IMR-90 (cell line): ENCODE measurements around the gene CYFIP1. TPM values are rescaled to one million over a fixed set of nuclear protein-coding genes. Genes with fewer than 3 reads are reported as not detected.

Experiments
- ATAC-seq: fragments of 200-7000 bp; cut with Tn5 transposase; 2 replicates; pipeline ENCODE4 v1.9.1; 2020; ENCODE audit warnings: low read depth, mild to moderate bottlenecking, moderate library complexity
- BruUV-seq: library from RNA; stranded (reverse); fragments of 400-500 nt; replicated peaks from 2 replicates; lab custom pipeline; 2021; lab: Mats Ljungman, UMichigan
- CTCF ChIA-PET: fragments of 300-600 bp; formaldehyde crosslinking; extraction: SDS; loops from one replicate; lab custom pipeline; 2021; ENCODE audit warnings: antibody characterized with exemption; lab: Yijun Ruan, JAX
- POLR2A ChIA-PET: fragments of 300-600 bp; sonication (Branson Sonifier 250); formaldehyde crosslinking; loops from one replicate; lab custom pipeline; 2022; ENCODE audit warnings: antibody characterized with exemption; ENCODE audit not compliant: unreplicated experiment; lab: Charles Lee
- DNase-seq: peaks from one replicate; pipeline ENCODE4 v3.0.0; 2013
- H2AFZ ChIP-seq: replicated peaks from 2 replicates; pipeline ENCODE3; 2013; ENCODE audit warnings: low read length, mild to moderate bottlenecking; ENCODE audit not compliant: poor library complexity
- H2AK5ac ChIP-seq: 2 replicates; pipeline ENCODE4 v1.6.1; 2013; ENCODE audit warnings: low read depth, low read length, inconsistent platforms
- H2AK9ac ChIP-seq: replicated peaks from 2 replicates; pipeline ENCODE3; 2013; ENCODE audit warnings: mild to moderate bottlenecking, low read depth, low read length, moderate library complexity; ENCODE audit not compliant: poor library complexity
- H2BK120ac ChIP-seq: 2 replicates; pipeline ENCODE4 v1.6.1; 2013; ENCODE audit warnings: low read depth, low read length, inconsistent platforms
- H2BK15ac ChIP-seq: 3 replicates; pipeline ENCODE4 v1.6.1; 2013; ENCODE audit warnings: low read depth, low read length, inconsistent platforms
- H2BK20ac ChIP-seq: 2 replicates; pipeline ENCODE4 v1.6.1; 2013; ENCODE audit warnings: low read depth, mild to moderate bottlenecking, inconsistent platforms, low read length, moderate library complexity
- H2BK5ac ChIP-seq: 2 replicates; pipeline ENCODE4 v1.6.1; 2013; ENCODE audit warnings: mild to moderate bottlenecking, low read depth, low read length, inconsistent platforms; ENCODE audit not compliant: poor library complexity, severe bottlenecking
- H3K14ac ChIP-seq: replicated peaks from 2 replicates; pipeline ENCODE4 v1.6.1; 2013; ENCODE audit warnings: low read depth, low read length, inconsistent platforms
- H3K18ac ChIP-seq: 2 replicates; pipeline ENCODE4 v1.6.1; 2013; ENCODE audit warnings: low read depth, low read length, control low read depth
- H3K23ac ChIP-seq: 2 replicates; pipeline ENCODE4 v1.6.1; 2013; ENCODE audit warnings: low read depth, low read length, inconsistent platforms
- H3K27ac ChIP-seq: 2 replicates; pipeline ENCODE4 v1.5.1; 2013; ENCODE audit warnings: mild to moderate bottlenecking, control low read depth, low read length; ENCODE audit not compliant: insufficient read depth
- H3K27me3 ChIP-seq: 2 replicates; pipeline ENCODE4 v1.6.1; 2013; ENCODE audit warnings: low read length; ENCODE audit not compliant: control insufficient read depth, insufficient read depth
- H3K36me3 ChIP-seq: 2 replicates; pipeline ENCODE4 v1.6.1; 2013; ENCODE audit warnings: low read length, mixed read lengths; ENCODE audit not compliant: control insufficient read depth, insufficient read depth
- H3K4ac ChIP-seq: 2 replicates; pipeline ENCODE4 v1.6.1; 2013; ENCODE audit warnings: low read depth, low read length, inconsistent platforms
- H3K4me1 ChIP-seq: 2 replicates; pipeline ENCODE4 v1.6.1; 2013; ENCODE audit warnings: low read length, mixed read lengths; ENCODE audit not compliant: control insufficient read depth, insufficient read depth
- H3K4me2 ChIP-seq: 2 replicates; pipeline ENCODE4 v1.6.1; 2013; ENCODE audit warnings: low read depth, mild to moderate bottlenecking, control low read depth, low read length, moderate library complexity
- H3K4me3 ChIP-seq: 2 replicates; pipeline ENCODE4 v1.5.1; 2013; ENCODE audit warnings: low read depth, mild to moderate bottlenecking, control low read depth, low read length, moderate library complexity; ENCODE audit not compliant: insufficient read depth
- H3K56ac ChIP-seq: 2 replicates; pipeline ENCODE4 v1.6.1; 2013; ENCODE audit warnings: low read length, inconsistent platforms; ENCODE audit not compliant: insufficient read depth; ENCODE audit errors: extremely low read depth
- H3K79me1 ChIP-seq, 2 experiments: 2 replicates each; pipeline ENCODE4 v1.6.1; 2013; ENCODE audit warnings: low read length in 2 of 2, inconsistent platforms in 1 of 2, low read depth in 1 of 2
- H3K9ac ChIP-seq: 2 replicates; pipeline ENCODE4 v1.6.1; 2013; ENCODE audit warnings: low read depth, low read length, control low read depth
- H3K9me1 ChIP-seq: 2 replicates; pipeline ENCODE4 v1.6.1; 2013; ENCODE audit warnings: low read length, inconsistent platforms; ENCODE audit not compliant: insufficient read depth
- H3K9me3 ChIP-seq: 2 replicates; pipeline ENCODE4 v1.6.1; 2013; ENCODE audit warnings: low read length; ENCODE audit not compliant: control insufficient read depth, insufficient read depth
- H4K20me1 ChIP-seq: 2 replicates; pipeline ENCODE4 v1.6.1; 2013; ENCODE audit warnings: low read length, inconsistent platforms; ENCODE audit not compliant: insufficient read depth
- H4K5ac ChIP-seq: 2 replicates; pipeline ENCODE4 v1.6.1; 2013; ENCODE audit warnings: mild to moderate bottlenecking, low read depth, low read length, control low read depth
- H4K8ac ChIP-seq, 2 experiments: 2 replicates each; pipeline ENCODE4 v1.6.1; 2013; ENCODE audit warnings: low read depth in 2 of 2, low read length in 2 of 2, control low read depth in 1 of 2, inconsistent platforms in 1 of 2
- H4K91ac ChIP-seq: 2 replicates; pipeline ENCODE4 v1.6.1; 2013; ENCODE audit warnings: low read depth, low read length, inconsistent platforms; ENCODE audit not compliant: insufficient read depth
- RFX5 ChIP-seq: IDR thresholded peaks from 2 replicates; pipeline ENCODE4 v1.8.0; 2012; ENCODE audit warnings: low read depth, mild to moderate bottlenecking, low read length, moderate library complexity
- WGBS, 2 experiments: methylation state at CpG; one replicate each; pipeline versions ENCODE4 v1.1.5 to v1.1.7; 2013; ENCODE audit warnings: missing lambda C conversion rate in 2 of 2; ENCODE audit not compliant: insufficient read length in 1 of 2; ENCODE audit errors: extremely low coverage in 2 of 2; 5-methylcytosine and 5-hydroxymethylcytosine counted together
- dilution Hi-C: fragments of 300-500 bp; cut with HindIII; formaldehyde crosslinking; loops from one replicate; pipeline ENCODE4 v1.14.3; 2018; ENCODE audit warnings: low sequenced_read_pairs; ENCODE audit not compliant: unreplicated experiment
- in situ Hi-C: fragments of 300-500 bp; cut with MboI; formaldehyde crosslinking; loops from 3 replicates; pipeline ENCODE4 v1.14.3; 2019; ENCODE audit warnings: low sequenced_read_pairs, inconsistent platforms, mixed read lengths
- intact Hi-C: fragments of 100-400 bp; cut with micrococcal nuclease; formaldehyde crosslinking; loops from 2 replicates; pipeline ENCODE4 v1.10.0; 2022
- polyA plus RNA-seq, 3 experiments: library from polyadenylated mRNA; depleted of rRNA; stranded (reverse); fragments of >200 nt; gene quantifications; 2 replicates each; pipeline ENCODE4 v1.2.3, GENCODE V29; 2012; ENCODE audit warnings: low replicate concordance in 1 of 3
- total RNA-seq: library from RNA; depleted of rRNA; stranded (reverse); fragments of >200 nt; gene quantifications from 2 replicates; pipeline ENCODE4 v1.2.3, GENCODE V29; 2012

Gene CYFIP1
- total and polyA plus RNA-seq, 2 of the 4 experiments (the other 2 are of a cell fraction), result 58.4 to 163 TPM

DNA sequence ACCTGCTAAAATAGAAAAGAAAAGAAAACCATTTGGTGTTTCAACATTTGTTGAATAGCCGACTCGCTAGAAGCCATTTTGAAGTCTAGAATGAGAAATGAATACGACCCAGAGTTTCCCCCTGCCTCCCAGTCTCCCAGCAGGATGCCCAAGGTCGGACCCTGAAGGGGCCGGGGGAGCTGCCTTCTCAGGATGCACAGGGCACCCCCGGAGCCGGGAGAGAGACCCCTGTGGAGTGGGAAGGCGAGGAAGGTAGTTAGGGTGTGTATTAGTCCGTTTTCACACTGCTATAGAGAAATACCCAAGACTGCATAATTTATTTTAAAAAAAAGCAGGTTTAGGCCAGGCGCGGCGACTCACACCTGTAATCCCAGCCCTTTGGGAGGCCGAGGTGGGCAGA is 97.0 kb downstream of the CYFIP1 start:
- Histone ChIP-seq H3K4ac (no peak overlapping the region), H4K8ac (no peak overlapping the region), H3K9ac (no peak overlapping the region), H3K14ac (no peak overlapping the region), H4K20me1 (peaks cover 10% of the 10 kb centered on the region), H3K23ac (no peak overlapping the region), H3K18ac (no peak overlapping the region), H3K4me3 (no peak overlapping the region), H3K9me3 (no peaks in the 10 kb centered on the region), H2BK120ac (no peak overlapping the region), H2BK20ac (no peak overlapping the region), H3K79me1 (peaks cover 10 to 30% of the 10 kb centered on the region in 2 experiments; a peak in 3 of 4 replicates), H4K5ac (no peak overlapping the region), H3K4me1 (peaks cover 7% of the 10 kb centered on the region), H3K27me3 (no peaks in the 10 kb centered on the region), H2AFZ (no peak overlapping the region), H2BK15ac (no peak overlapping the region), H2AK9ac (no peak overlapping the region), H3K9me1 (peaks cover 15% of the 10 kb centered on the region), H3K56ac (no peak overlapping the region), H3K27ac (no peak overlapping the region), H3K36me3 (peaks cover 35% of the 10 kb centered on the region), H3K4me2 (no peak overlapping the region), H2AK5ac (no peak overlapping the region), H4K91ac (no peak overlapping the region), H2BK5ac (no peak overlapping the region)
- CTCF ChIA-PET, result interaction anchor here (0.7 kb wide), 1 partner anchor 115 kb away, joined by 3 read pairs; no protein-coding TSS in a partner anchor
- TF ChIP-seq RFX5, result no peak
- in situ Hi-C loops, result no loop called here
- POLR2A ChIA-PET, result no interaction called here
- DNase-seq (no peak), ATAC-seq (no peak)
- intact Hi-C loops, result no loop called here
- dilution Hi-C loops, result no loop called here
- no CpG with 5 or more reads among the region's 13 CpGs for WGBS, 2 experiments
- no TSS peak for BruUV-seq
